Activated CD4-positive, CD25-positive, alpha-beta regulatory T cell treated with anti-CD3 and anti-CD28 coated beads, Interleukin-2, amount 50 U/mL, for 72 hours (primary cell): Measurements from ENCODE around the gene CRAMP1.
"Not testable (repeated sequence)": the region's sequence is repeated elsewhere in the genome, so short reads cannot be mapped to it uniquely, and the experiment has no call there.

Experiments
- DNase-seq: peaks from one replicate; pipeline ENCODE4 v3.0.0; 2021

The CRAMP1 gene

GRCh38 chr16:1718236-1718635, 106.1 kb downstream of the CRAMP1 start:
- not testable (repeated sequence) for DNase-seq

GRCh38 chr16:1719559-1720229, 107.5 kb downstream of the CRAMP1 start:
- not testable (repeated sequence) for DNase-seq

- no peak for DNase-seq
Observed at GRCh38 chr16:1721372-1721771, 109.2 kb downstream of the CRAMP1 start.

- DNase-seq = no peak
Observed at GRCh38 chr16:1723450-1724147, 111.4 kb downstream of the CRAMP1 start.

- DNase-seq = no peak
Observed at GRCh38 chr16:1724491-1724890, 112.3 kb downstream of the CRAMP1 start.

- DNase-seq = no peak
Observed at GRCh38 chr16:1726661-1727502, 114.7 kb downstream of the CRAMP1 start.
